ENCODE measurements around the gene ENG.
"Not testable (repeated sequence)": the region's sequence is repeated elsewhere in the genome, so short reads cannot be mapped to it uniquely, and the experiment has no call there.

Gene ENG

GRCh38 chr9:127863191-127863621, 8.7 kb upstream of the ENG start:
- DNase-seq = no peak

- DNase-seq = no peak
These were observed 7.9 kb upstream of the ENG start for GRCh38 chr9:127862075-127863011.

DNA sequence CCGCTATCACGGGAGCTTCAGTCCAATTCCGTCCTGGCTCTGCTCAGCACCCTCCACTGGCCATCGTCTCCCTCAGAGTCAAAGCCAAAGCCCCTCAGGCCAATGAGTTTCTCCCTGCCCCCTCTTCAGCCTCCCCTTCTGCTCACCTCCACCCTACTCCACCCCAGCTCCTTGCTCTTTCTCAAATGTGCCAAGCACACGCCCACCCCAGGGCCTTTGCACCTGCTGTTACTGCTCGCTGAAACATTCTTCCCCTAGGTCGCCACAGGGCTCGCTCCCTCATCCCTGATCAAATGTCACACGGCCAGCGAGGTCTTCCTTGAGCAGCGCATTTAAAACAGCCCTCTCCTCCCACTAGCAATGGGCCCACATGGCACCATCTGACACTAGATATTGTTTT, 6.3 kb upstream of the ENG start:
- no peak for DNase-seq

DNA sequence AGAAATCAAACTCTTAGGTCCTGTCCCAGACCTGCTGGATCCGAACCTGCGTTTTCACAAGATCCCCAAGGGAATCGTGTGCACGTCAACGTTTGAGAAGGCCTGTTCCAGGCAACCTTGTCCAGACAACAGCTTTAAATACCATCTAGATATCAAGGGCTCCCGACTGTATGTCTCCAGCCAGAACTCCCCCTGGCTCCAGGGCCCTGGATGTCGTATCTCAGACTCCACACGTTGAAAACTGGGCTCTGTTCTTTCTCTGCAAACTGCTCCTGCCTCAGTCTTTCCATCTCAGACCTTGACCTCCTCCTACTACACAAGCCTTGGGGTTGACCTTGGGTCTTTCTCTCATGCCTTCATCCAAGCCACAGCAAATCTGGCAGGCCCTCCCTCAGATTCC, 5.8 kb upstream of the ENG start:
- DNase-seq = no peak

DNA sequence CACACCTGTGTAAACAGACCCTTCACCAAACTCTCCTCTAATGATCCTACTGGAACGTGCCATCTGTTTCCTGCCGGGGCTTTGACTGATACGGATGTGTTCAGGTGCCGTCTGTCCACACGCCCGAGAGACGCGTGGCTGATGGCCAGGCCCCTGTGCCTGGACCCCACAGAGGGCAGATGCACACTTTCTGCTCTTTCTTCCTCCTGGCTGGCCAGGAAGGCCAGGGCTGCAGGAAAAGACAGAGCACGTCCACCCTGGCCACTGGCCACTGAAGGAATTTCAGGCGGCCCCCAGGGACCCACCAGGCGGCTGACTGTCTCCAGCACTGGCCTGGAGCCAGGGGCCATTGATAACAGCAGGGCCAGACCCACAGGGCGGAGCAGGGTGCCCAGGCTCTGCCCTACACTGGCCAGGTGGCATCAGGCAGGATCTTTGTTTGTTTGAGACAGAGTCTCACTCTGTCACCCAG, 3.6 kb upstream of the ENG start:
- DNase-seq = no peak

- DNase-seq = no peak
These were observed 2.8 kb upstream of the ENG start for GRCh38 chr9:127857278-127857677.

- no peak for DNase-seq
These were observed 2.3 kb upstream of the ENG start for GRCh38 chr9:127856729-127857116.

DNA sequence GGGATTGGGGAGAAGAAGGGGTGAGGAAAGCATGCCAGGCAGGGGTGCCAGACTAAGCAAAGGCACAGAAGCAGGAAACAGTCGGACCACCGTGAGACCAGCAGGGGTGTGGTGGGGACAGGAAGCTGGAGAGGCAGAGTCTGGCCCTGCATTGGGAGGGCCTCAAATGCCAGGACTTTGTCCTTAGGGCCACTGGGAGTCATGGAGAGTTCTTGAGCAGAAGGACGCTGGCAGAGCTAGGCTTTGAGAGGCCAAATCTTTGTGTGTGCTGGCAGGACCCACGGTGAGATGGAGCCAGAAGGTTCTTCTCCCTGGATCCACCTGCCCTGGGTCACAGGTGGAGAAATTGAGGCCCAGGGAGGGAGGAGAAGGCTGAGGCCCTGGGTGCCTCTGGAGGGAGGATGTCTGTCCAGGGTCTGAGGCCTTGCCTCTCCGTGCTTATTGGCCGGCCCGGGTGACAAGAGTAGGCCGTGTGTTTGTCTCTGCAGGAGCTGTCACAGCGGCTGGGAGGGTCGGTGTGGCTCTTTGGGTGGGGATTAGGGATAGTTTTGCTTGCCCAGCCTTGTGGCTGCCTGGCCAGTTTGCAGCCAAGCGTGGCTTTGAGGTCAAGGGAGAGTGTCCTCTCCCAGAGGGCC, 1.8 kb upstream of the ENG start:
- DNase-seq = no peak

GRCh38 chr9:127855522-127855921, 1.1 kb upstream of the ENG start:
- DNase-seq = no peak

DNA sequence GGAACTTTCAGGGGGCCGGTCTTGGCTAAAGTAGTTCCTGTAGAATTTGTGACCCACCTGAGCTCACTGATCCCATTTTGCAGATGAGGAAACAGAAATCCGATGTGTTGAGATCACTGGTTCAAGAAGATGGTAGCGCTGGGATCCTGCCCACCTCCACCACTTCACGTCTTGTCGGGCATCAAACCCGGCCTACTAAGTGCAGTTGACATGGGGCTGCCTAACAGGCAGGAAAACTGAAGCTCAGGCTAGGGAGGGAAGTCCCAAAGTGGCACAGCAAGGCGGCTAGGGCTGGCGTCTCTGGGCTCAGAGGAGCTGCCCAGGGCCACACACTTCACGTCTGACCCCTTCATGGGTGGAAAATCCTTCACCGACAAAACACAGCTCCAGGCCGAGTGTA, 502 bp upstream of the ENG start:
- DNase-seq = no peak

GRCh38 chr9:127853312-127854183, 910 bp downstream of the ENG start:
- DNase-seq = no peak

- DNase-seq = no peak
These were observed 1.6 kb downstream of the ENG start for GRCh38 chr9:127852829-127853228.

GRCh38 chr9:127850286-127850830, 4.1 kb downstream of the ENG start:
- DNase-seq = no peak

GRCh38 chr9:127848756-127849504, 5.5 kb downstream of the ENG start:
- DNase-seq = no peak

DNA sequence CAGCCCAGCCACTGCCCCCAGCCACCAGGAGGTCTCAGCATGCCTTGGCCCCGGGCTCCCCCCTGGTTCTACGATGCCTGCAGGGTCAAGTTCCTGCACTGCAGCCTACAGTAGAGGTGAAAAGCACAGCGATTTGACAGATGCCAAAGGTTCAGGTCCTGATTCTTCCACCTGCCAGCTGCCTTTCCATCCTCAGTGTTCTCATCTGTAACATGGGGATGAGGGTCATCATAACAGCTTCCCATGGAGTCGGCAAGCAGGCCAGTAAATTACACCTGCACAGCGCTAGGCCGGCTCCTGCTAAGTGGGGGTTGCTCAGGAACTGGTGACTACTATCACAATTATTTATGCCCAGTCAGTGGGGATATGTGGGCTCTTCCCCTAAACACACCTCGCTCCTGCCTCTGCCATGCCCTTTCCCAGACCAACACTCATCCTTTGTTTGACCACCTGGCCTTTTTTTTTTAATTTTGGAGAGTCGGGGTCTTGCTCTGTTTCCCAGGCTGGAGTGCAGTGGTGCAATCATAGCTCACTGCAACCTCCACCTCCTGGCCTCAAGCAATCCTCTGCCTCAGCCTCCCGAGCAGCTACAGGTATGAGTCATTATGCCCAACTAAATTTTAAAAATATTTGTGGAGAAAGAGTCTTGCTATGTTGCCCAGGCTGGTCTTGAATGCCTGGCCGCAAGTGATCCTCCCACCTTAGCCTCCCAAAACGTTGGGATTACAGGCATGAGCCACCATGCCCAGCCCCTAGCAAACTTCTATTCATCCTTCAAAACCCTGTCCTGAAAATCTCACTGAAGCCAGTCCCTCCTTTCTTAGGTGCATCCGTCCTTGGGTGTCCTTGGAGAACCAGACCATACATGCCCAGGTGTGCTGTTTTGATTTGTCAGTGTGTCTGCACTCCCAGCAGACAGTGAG, 6.4 kb downstream of the ENG start:
- DNase-seq = no peak

DNA sequence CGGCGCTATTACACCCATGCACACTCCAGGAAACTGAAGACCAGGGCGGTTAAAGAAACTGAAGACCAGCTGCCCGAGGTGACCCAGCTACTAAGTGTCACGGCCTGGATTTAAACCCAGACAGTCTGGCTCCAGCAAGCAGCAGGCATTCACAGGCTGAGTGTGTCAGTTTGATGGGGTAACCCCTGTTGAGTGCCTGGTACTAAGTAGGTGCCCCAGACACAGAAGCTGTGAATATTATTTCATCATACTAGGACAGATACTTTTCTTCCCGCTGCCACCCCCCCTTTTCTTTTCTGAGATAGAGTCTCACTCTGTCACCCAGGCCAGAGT, 7.3 kb downstream of the ENG start:
- no peak for DNase-seq

- DNase-seq = peak; percentile 62
These were observed 7.8 kb downstream of the ENG start for GRCh38 chr9:127846443-127847177.

GRCh38 chr9:127845619-127846018, 8.8 kb downstream of the ENG start:
- not testable (repeated sequence) for DNase-seq

- peak; percentile 93 for DNase-seq
These were observed 9.6 kb downstream of the ENG start for GRCh38 chr9:127844821-127845359.

All from islet precursor cell (in vitro differentiated cells).